ENCODE data around the gene DGKH. TPM values are rescaled to one million over a fixed set of nuclear protein-coding genes. Genes with fewer than 3 reads are reported as not detected.

DGKH gene
- total RNA-seq, 4 donors from 2014 or later: 18.6 to 32.5 (median 19.6) TPM

DNA sequence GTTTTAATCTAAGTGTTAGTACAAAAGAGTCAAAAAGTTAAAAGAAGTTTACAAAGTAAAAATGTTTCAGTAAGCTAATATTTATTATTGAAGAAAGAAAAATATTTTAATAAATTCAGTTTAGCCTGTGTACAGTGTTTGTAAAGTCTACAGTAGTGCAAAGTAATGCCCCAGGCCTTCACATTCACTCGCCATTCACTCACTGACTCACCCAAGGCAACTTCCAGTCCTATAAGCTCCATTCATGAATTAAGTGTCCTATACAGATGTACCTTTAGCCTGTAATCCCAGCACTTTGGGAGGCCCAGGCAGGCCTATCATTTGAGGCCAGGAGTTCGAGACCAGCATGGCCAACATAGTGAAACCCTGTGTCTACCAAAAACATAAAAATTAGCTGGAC is 199.4 kb downstream of the DGKH start:
- Histone ChIP-seq H3K27ac (no peak overlapping the region), H3K4me1 (no peaks in the 10 kb centered on the region), H3K36me3 (no peaks in the 10 kb centered on the region), H3K4me3 (no peak overlapping the region), H3K27me3 (no peaks in the 10 kb centered on the region), H3K9me3 (no peaks in the 10 kb centered on the region)
- TF ChIP-seq POLR2A (IDR thresholded peaks at IDR 0.05): no peak
- no peak for TF ChIP-seq EP300 (IDR thresholded peaks at IDR 0.05)
- TF ChIP-seq, protein P1, sequence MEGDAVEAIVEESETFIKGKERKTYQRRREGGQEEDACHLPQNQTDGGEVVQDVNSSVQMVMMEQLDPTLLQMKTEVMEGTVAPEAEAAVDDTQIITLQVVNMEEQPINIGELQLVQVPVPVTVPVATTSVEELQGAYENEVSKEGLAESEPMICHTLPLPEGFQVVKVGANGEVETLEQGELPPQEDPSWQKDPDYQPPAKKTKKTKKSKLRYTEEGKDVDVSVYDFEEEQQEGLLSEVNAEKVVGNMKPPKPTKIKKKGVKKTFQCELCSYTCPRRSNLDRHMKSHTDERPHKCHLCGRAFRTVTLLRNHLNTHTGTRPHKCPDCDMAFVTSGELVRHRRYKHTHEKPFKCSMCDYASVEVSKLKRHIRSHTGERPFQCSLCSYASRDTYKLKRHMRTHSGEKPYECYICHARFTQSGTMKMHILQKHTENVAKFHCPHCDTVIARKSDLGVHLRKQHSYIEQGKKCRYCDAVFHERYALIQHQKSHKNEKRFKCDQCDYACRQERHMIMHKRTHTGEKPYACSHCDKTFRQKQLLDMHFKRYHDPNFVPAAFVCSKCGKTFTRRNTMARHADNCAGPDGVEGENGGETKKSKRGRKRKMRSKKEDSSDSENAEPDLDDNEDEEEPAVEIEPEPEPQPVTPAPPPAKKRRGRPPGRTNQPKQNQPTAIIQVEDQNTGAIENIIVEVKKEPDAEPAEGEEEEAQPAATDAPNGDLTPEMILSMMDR (IDR thresholded peaks at IDR 0.05): no peak
- TF ChIP-seq POLR2AphosphoS5 (IDR thresholded peaks at IDR 0.05): no peak
- 38 to 50% methylated on average over 1 to 2 of the region's 2 CpGs for WGBS, 2 donors (ENCODE audit: low coverage in 1 of 2)
- ATAC-seq: no peak

DNA sequence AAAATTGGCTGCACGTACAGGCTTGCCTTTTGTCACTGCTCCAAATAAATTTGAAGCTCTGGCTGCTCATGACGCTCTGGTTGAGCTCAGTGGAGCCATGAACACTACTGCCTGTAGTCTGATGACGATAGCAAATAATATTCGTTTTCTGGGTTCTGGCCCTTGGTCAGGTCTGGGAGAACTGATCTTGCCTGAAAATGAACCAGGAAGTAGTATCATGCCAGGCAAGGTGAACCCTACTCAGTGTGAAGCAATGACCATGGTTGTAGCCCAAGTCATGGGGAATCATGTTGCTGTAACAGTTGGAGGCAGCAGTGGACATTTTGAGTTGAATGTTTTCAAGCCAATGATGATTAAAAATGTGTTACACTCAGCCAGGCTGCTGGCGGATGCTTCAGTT is 207.4 kb downstream of the DGKH start:
- TF ChIP-seq POLR2AphosphoS5 (IDR thresholded peaks at IDR 0.05) (no peak), POLR2A (IDR thresholded peaks at IDR 0.05) (no peak), EP300 (IDR thresholded peaks at IDR 0.05) (no peak)
- TF ChIP-seq, protein P1 (IDR thresholded peaks at IDR 0.05): no peak
- no peak overlapping the region for H3K4me3 ChIP-seq
- 42 to 76% methylated on average over 2 to 4 of the region's 5 CpGs for WGBS, 2 donors (ENCODE audit: low coverage in 1 of 2)
- no peak for ATAC-seq
- no peaks in the 10 kb centered on the region for H3K36me3 ChIP-seq
- H3K27ac ChIP-seq: no peak overlapping the region
- H3K4me1 ChIP-seq: no peaks in the 10 kb centered on the region
- no peaks in the 10 kb centered on the region for H3K9me3 ChIP-seq
- H3K27me3 ChIP-seq: peaks cover 7% of the 10 kb centered on the region

DNA sequence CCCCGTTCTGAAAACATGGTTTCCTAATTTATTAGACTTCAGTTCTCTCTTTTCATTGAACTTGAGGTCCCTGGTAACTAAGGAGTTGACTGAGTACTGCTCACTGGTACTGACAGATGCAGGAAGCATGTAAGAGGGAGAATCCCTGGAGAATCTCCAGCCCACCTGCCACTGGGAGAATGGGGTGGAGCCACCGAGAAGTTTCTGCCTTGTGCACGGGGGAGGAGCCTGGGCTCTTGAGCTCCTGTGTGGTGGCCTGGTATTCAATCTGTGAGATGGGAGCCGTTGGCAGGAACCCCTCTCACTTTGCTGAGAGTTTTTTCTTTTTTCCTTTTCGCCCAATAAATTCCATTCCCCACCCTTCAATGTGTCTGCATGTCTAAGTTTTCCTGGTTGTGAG is 210.3 kb downstream of the DGKH start:
- 73 to 88% methylated on average over 2 to 5 of the region's 5 CpGs for WGBS, 2 donors (ENCODE audit: low coverage in 1 of 2)
- ATAC-seq: no peak

DNA sequence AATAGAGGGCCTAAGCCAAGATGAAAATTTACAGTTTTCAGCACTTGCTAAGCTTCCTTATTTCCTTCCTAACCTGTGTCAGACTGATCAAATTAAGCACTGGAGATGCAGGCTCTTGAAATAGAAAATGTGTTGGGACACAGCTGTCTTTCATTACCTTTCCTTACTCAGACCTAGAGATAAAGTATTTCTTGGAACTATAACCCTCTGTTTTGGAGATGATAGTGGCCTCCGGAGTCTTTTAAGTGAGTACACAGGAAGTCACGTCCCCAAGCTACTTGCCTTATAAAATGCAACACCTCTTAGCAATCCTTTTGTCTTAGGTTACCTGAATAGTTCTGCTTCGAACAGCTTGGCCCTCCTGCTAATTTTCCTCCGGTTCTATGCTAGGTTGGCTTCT is 211.1 kb downstream of the DGKH start:
- H3K9me3 ChIP-seq: no peaks in the 10 kb centered on the region
- H3K27ac ChIP-seq: no peak overlapping the region
- WGBS, 2 donors (ENCODE audit: low coverage in 1 of 2): 79 to 84% methylated on average over 4 of the region's 4 CpGs
- no peaks in the 10 kb centered on the region for H3K36me3 ChIP-seq
- H3K27me3 ChIP-seq: peaks cover 7% of the 10 kb centered on the region
- no peaks in the 10 kb centered on the region for H3K4me1 ChIP-seq
- TF ChIP-seq, protein P1 (IDR thresholded peaks at IDR 0.05): no peak
- TF ChIP-seq EP300 (IDR thresholded peaks at IDR 0.05): no peak
- ATAC-seq: no peak
- no peak overlapping the region for H3K4me3 ChIP-seq

More for the DNA sequence above, 210.3 kb downstream of the DGKH start:
- Histone ChIP-seq H3K27me3 (peaks cover 7% of the 10 kb centered on the region), H3K27ac (no peak overlapping the region), H3K4me3 (no peak overlapping the region), H3K36me3 (no peaks in the 10 kb centered on the region), H3K9me3 (no peaks in the 10 kb centered on the region), H3K4me1 (no peaks in the 10 kb centered on the region)
- no peak for TF ChIP-seq POLR2AphosphoS5 (IDR thresholded peaks at IDR 0.05)
- no peak for TF ChIP-seq POLR2A (IDR thresholded peaks at IDR 0.05)
- TF ChIP-seq, protein P1 (IDR thresholded peaks at IDR 0.05): no peak
- no peak for TF ChIP-seq EP300 (IDR thresholded peaks at IDR 0.05)

DNA sequence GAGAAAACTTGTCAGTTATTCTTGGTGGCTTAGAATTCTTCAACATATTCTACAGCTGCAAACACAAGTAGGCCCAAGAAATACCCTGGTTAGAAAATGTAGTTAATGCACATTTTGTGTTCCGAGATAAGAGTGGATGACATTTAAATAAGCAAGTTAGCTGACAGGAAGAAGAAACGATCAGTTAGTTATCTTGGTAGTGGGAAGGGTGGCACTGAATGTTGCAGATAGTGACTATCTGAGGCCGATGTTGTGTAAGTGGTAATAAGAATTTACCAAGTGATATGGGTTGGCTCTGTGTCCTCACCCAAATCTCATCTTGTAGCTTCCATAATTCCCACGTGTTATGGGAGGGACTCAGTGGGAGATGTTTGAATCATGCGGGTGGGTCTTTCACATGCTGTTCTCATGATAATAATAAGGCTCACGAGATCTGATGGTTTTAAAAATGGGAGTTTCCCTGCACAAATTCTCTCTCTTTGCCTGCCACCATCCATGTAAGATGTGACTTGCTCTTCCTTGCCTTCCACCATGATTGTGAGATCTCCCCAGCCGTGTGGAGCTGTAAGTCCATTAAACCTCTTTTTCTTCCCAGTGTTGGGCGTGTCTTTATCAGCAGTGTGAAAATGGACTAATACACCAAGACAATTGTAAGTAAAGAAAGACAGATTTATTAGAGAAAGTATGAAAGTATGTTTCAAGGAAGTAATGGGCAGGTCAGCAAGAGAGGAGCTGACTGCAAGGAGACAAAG is 212.6 kb downstream of the DGKH start:
- TF ChIP-seq POLR2AphosphoS5 (IDR thresholded peaks at IDR 0.05): no peak
- TF ChIP-seq, protein P1 (IDR thresholded peaks at IDR 0.05): no peak
- TF ChIP-seq POLR2A (IDR thresholded peaks at IDR 0.05): no peak
- TF ChIP-seq EP300 (IDR thresholded peaks at IDR 0.05): no peak
- Histone ChIP-seq H3K27me3 (peaks cover 7% of the 10 kb centered on the region), H3K9me3 (no peaks in the 10 kb centered on the region), H3K27ac (no peak overlapping the region), H3K4me3 (no peak overlapping the region), H3K36me3 (no peaks in the 10 kb centered on the region), H3K4me1 (no peaks in the 10 kb centered on the region)
- no peak for ATAC-seq
- WGBS, 2 donors (ENCODE audit: low coverage in 1 of 2): 86 to 89% methylated on average over 5 to 6 of the region's 8 CpGs

All from gastroesophageal sphincter (tissue), 4 donors.